ENCODE data around the gene AMT.
A peak's percentile ranks its signal among the peaks of the same experiment; 100 is the strongest.

AMT gene

DNA sequence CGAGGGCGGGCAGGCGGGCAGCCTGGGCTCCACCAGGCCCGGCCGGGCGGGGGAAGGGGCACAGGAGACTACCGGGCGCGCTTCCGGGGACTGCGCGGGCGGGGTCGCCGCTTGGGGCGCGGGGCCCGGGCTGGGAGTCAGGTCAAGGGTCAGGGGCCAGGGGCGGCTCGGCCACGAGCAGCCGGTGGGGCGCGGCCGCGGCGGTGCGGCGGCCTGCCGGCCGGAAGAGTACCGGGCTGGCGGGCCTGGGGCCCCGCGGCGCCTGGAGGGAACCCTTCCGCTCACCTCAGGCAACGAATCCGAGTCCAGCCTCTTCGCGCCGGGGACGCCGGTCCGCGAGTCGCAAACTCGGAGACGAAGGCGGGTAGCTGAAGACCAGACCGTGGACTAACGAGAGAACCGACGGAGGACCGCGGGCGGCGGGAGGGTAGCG, 10.7 kb downstream of the AMT start:
- Histone ChIP-seq H3F3A (ENCODE audit: low read depth) (peaks cover 8% of the 10 kb centered on the region), H3K79me2 (ENCODE audit: insufficient read depth, low read length) (peaks cover 68% of the 10 kb centered on the region), H3K9ac (ENCODE audit: low read depth, low read length, poor library complexity, severe bottlenecking) (peak overlapping the region; percentile 86), H3K36me3 (ENCODE audit: insufficient read depth, low read length) (no peaks in the 10 kb centered on the region), H3K9me3 (ENCODE audit: insufficient read depth, low read depth, low read length) (no peaks in the 10 kb centered on the region), H3K4me3 (ENCODE audit: low read length, poor library complexity, severe bottlenecking) (peak overlapping the region; percentile 79), H3K9me2 (replicated peaks; ENCODE audit: low read depth, low read length) (no peaks in the 10 kb centered on the region), H2AFZ (ENCODE audit: low read length) (no peak overlapping the region; the same call in 1 of the 2 replicates), H3K4me1 (ENCODE audit: insufficient read depth, low read length, poor library complexity, severe bottlenecking) (peaks cover 57% of the 10 kb centered on the region), H3K27me3 (ENCODE audit: insufficient read depth, low read length, poor library complexity, severe bottlenecking) (no peaks in the 10 kb centered on the region), H4K20me1 (ENCODE audit: insufficient read depth, low read length, poor library complexity, severe bottlenecking) (peaks cover 48% of the 10 kb centered on the region), H3K4me2 (ENCODE audit: low read depth, low read length, poor library complexity, severe bottlenecking) (peak overlapping the region; percentile 93)
- no peak for TF ChIP-seq EZH2phosphoT487 (IDR thresholded peaks at IDR 0.05; ENCODE audit: borderline replicate concordance)
- TF ChIP-seq, protein P1, sequence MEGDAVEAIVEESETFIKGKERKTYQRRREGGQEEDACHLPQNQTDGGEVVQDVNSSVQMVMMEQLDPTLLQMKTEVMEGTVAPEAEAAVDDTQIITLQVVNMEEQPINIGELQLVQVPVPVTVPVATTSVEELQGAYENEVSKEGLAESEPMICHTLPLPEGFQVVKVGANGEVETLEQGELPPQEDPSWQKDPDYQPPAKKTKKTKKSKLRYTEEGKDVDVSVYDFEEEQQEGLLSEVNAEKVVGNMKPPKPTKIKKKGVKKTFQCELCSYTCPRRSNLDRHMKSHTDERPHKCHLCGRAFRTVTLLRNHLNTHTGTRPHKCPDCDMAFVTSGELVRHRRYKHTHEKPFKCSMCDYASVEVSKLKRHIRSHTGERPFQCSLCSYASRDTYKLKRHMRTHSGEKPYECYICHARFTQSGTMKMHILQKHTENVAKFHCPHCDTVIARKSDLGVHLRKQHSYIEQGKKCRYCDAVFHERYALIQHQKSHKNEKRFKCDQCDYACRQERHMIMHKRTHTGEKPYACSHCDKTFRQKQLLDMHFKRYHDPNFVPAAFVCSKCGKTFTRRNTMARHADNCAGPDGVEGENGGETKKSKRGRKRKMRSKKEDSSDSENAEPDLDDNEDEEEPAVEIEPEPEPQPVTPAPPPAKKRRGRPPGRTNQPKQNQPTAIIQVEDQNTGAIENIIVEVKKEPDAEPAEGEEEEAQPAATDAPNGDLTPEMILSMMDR (conservative IDR thresholded peaks at IDR 0.05; ENCODE audit: low read length) = no peak

DNA sequence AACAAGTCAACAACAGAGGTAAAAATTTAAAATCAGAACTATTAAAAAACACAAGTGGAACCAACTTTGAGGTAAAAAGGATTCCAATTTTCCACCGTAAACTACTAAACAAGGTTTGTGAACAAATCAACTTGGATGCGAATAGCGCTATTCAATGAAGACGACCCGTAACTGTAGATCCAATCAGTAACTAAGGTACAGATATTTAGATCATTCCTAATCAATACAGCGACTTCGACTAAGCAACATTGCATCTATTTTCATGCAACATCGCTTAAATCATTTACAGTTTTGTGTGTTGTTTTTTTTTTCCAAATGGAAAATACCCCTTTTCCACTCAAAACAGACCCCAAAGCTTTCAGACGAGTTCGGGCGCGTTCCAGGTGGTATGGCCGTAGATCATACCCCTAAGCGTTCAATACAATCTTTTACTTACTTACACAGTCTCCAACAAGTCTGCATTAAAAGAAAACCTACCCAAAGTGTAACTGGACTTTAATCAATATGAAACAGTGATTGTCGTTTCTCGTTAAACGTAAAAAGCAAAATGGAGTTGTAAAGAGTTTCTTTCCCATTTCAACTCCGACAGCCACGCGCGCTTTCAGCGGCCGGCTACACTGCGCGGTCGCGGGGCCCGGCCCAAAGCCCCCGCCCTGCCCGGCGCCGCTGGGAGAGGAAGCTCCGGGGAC, 11.3 kb downstream of the AMT start:
- no peaks in the 10 kb centered on the region for H3K9me3 ChIP-seq (ENCODE audit: insufficient read depth, low read depth, low read length)
- H3F3A ChIP-seq (ENCODE audit: low read depth) = peaks cover 4% of the 10 kb centered on the region
- H3K4me3 ChIP-seq (ENCODE audit: low read length, poor library complexity, severe bottlenecking) = peak overlapping the region; percentile 79
- no peak overlapping the region; the same call in 1 of the 2 replicates for H2AFZ ChIP-seq (ENCODE audit: low read length)
- TF ChIP-seq EZH2phosphoT487 (IDR thresholded peaks at IDR 0.05; ENCODE audit: borderline replicate concordance) = no peak
- TF ChIP-seq, protein P1 (conservative IDR thresholded peaks at IDR 0.05; ENCODE audit: low read length) = no peak
- peak overlapping the region; percentile 93 for H3K4me2 ChIP-seq (ENCODE audit: low read depth, low read length, poor library complexity, severe bottlenecking)
- H3K27me3 ChIP-seq (ENCODE audit: insufficient read depth, low read length, poor library complexity, severe bottlenecking) = no peaks in the 10 kb centered on the region
- H3K79me2 ChIP-seq (ENCODE audit: insufficient read depth, low read length) = peaks cover 73% of the 10 kb centered on the region
- no peaks in the 10 kb centered on the region for H3K36me3 ChIP-seq (ENCODE audit: insufficient read depth, low read length)
- H3K9ac ChIP-seq (ENCODE audit: low read depth, low read length, poor library complexity, severe bottlenecking) = peak overlapping the region; percentile 86
- H3K9me2 ChIP-seq (replicated peaks; ENCODE audit: low read depth, low read length) = no peaks in the 10 kb centered on the region
- peaks cover 53% of the 10 kb centered on the region for H3K4me1 ChIP-seq (ENCODE audit: insufficient read depth, low read length, poor library complexity, severe bottlenecking)
- peaks cover 54% of the 10 kb centered on the region for H4K20me1 ChIP-seq (ENCODE audit: insufficient read depth, low read length, poor library complexity, severe bottlenecking)

DNA sequence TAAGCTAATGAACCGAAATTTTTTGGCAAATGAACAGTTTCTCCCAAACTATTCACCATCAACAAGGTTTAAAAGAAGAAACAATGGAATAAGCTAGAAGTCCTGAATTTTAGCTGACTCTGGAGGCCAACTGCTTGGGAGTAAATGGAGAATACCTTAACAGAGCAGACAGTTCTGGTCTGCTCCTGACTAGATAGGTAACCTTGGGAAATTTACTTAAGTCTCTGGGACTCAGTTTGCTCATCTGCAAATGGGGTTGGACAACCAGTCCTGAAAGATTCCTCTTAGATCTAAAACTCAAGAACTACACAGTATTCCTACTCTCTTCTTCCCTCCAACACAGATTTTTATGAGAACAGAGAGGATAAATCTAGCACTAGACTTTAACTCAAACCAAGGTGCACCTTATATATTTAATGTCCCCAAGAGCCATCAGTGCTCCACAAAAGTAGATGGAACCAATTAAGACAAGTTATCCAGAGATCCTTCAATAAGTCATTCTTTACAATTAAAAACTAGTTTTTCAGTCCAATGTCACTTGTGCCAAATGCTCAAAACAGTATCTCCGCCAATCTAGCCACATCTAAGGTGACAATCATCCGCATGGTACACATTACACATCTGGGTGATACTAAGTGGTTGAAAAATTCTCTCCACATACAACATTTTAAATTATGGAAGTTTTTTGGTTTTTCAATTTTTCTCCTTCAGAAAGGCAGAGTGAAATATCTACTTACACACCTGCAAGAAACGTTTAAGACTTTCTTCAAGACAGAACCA, 12.0 kb downstream of the AMT start:
- H4K20me1 ChIP-seq (ENCODE audit: insufficient read depth, low read length, poor library complexity, severe bottlenecking) = peaks cover 61% of the 10 kb centered on the region
- H2AFZ ChIP-seq (ENCODE audit: low read length) = no peak overlapping the region
- H3K9me2 ChIP-seq (replicated peaks; ENCODE audit: low read depth, low read length) = no peaks in the 10 kb centered on the region
- no peaks in the 10 kb centered on the region for H3K9me3 ChIP-seq (ENCODE audit: insufficient read depth, low read depth, low read length)
- peak overlapping the region; percentile 86 for H3K9ac ChIP-seq (ENCODE audit: low read depth, low read length, poor library complexity, severe bottlenecking)
- H3K27me3 ChIP-seq (ENCODE audit: insufficient read depth, low read length, poor library complexity, severe bottlenecking) = no peaks in the 10 kb centered on the region
- H3K4me1 ChIP-seq (ENCODE audit: insufficient read depth, low read length, poor library complexity, severe bottlenecking) = peaks cover 46% of the 10 kb centered on the region
- peak overlapping the region; percentile 93 for H3K4me2 ChIP-seq (ENCODE audit: low read depth, low read length, poor library complexity, severe bottlenecking)
- no peaks in the 10 kb centered on the region for H3F3A ChIP-seq (ENCODE audit: low read depth)
- H3K36me3 ChIP-seq (ENCODE audit: insufficient read depth, low read length) = no peaks in the 10 kb centered on the region
- peaks cover 81% of the 10 kb centered on the region for H3K79me2 ChIP-seq (ENCODE audit: insufficient read depth, low read length)
- H3K4me3 ChIP-seq (ENCODE audit: low read length, poor library complexity, severe bottlenecking) = peak overlapping the region; percentile 79
- no peak for TF ChIP-seq EZH2phosphoT487 (IDR thresholded peaks at IDR 0.05; ENCODE audit: borderline replicate concordance)
- TF ChIP-seq, protein P1 (conservative IDR thresholded peaks at IDR 0.05; ENCODE audit: low read length) = no peak

All from Loucy (cell line).